ENCODE measurements around the gene NRBP1.

DNA sequence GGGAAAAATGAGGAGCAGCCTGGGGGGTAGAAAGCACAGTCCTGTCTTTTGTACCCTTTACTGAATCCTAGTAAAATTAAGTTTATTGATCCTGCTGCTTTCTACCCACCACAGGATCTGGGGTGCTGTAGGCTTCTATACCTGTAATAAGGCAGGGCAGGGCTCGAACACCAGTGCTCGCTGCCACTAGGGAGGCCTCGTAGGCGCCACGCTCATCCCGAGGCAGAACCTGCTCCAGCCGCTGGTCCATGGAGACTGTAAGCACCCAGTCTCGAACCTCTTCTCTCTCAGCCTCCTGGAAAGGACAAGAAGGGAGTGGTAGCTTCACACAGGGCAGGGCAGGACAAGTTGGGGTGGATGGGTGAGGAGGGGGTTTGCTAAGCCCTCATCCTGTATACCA lies 16.7 kb downstream of the NRBP1 start:
- TF ChIP-seq, protein P1, sequence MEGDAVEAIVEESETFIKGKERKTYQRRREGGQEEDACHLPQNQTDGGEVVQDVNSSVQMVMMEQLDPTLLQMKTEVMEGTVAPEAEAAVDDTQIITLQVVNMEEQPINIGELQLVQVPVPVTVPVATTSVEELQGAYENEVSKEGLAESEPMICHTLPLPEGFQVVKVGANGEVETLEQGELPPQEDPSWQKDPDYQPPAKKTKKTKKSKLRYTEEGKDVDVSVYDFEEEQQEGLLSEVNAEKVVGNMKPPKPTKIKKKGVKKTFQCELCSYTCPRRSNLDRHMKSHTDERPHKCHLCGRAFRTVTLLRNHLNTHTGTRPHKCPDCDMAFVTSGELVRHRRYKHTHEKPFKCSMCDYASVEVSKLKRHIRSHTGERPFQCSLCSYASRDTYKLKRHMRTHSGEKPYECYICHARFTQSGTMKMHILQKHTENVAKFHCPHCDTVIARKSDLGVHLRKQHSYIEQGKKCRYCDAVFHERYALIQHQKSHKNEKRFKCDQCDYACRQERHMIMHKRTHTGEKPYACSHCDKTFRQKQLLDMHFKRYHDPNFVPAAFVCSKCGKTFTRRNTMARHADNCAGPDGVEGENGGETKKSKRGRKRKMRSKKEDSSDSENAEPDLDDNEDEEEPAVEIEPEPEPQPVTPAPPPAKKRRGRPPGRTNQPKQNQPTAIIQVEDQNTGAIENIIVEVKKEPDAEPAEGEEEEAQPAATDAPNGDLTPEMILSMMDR (IDR thresholded peaks at IDR 0.05; ENCODE audit: insufficient read depth, low read length): no peak
- TF ChIP-seq GABPA (IDR thresholded peaks at IDR 0.05; ENCODE audit: low read depth) (no peak), POLR2AphosphoS5 (IDR thresholded peaks at IDR 0.05; ENCODE audit: low read depth) (no peak), SPI1 (IDR thresholded peaks at IDR 0.05; ENCODE audit: borderline replicate concordance, low read depth) (no peak)
- TF ChIP-seq, protein P2, sequence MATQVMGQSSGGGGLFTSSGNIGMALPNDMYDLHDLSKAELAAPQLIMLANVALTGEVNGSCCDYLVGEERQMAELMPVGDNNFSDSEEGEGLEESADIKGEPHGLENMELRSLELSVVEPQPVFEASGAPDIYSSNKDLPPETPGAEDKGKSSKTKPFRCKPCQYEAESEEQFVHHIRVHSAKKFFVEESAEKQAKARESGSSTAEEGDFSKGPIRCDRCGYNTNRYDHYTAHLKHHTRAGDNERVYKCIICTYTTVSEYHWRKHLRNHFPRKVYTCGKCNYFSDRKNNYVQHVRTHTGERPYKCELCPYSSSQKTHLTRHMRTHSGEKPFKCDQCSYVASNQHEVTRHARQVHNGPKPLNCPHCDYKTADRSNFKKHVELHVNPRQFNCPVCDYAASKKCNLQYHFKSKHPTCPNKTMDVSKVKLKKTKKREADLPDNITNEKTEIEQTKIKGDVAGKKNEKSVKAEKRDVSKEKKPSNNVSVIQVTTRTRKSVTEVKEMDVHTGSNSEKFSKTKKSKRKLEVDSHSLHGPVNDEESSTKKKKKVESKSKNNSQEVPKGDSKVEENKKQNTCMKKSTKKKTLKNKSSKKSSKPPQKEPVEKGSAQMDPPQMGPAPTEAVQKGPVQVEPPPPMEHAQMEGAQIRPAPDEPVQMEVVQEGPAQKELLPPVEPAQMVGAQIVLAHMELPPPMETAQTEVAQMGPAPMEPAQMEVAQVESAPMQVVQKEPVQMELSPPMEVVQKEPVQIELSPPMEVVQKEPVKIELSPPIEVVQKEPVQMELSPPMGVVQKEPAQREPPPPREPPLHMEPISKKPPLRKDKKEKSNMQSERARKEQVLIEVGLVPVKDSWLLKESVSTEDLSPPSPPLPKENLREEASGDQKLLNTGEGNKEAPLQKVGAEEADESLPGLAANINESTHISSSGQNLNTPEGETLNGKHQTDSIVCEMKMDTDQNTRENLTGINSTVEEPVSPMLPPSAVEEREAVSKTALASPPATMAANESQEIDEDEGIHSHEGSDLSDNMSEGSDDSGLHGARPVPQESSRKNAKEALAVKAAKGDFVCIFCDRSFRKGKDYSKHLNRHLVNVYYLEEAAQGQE (IDR thresholded peaks at IDR 0.05; ENCODE audit: insufficient replicate concordance, low read depth): no peak

Data from HL-60 (cell line).